HEK293T (cell line): ENCODE data around the gene RAB3A.

Experiments used
- CTCF ChIA-PET: fragments of 350-600 bp; formaldehyde crosslinking; extraction: SDS; loops from one replicate; lab custom pipeline; 2021; ENCODE audit warnings: antibody characterized with exemption, inconsistent platforms; lab: Yijun Ruan, JAX
- POLR2A ChIA-PET: fragments of 350-600 bp; formaldehyde crosslinking; extraction: SDS; loops from one replicate; lab custom pipeline; 2020; ENCODE audit warnings: antibody characterized with exemption, inconsistent platforms; lab: Yijun Ruan, JAX
- DNase-seq: peaks from one replicate; pipeline ENCODE4 v3.0.0; 2012; ENCODE audit warnings: mixed read lengths; ENCODE audit errors: extremely low spot score
- ARNT ChIP-seq: fragments of 450-650 bp; IDR thresholded peaks from 2 replicates; pipeline ENCODE4 v1.6.1; 2017; ENCODE audit warnings: mild to moderate bottlenecking
- BHLHE40 ChIP-seq: fragments of 450-650 bp; IDR thresholded peaks from 2 replicates; pipeline ENCODE4 v1.6.1; 2016; ENCODE audit warnings: mild to moderate bottlenecking, moderate library complexity, borderline replicate concordance
- CTBP1 ChIP-seq: fragments of 450-650 bp; IDR thresholded peaks from 2 replicates; pipeline ENCODE4 v1.6.1; 2016; ENCODE audit warnings: borderline replicate concordance
- ELF4 ChIP-seq: fragments of 450-650 bp; IDR thresholded peaks from 2 replicates; pipeline ENCODE4 v1.6.1; 2017; ENCODE audit warnings: antibody characterized with exemption
- FOXA1 ChIP-seq: fragments of 450-650 bp; IDR thresholded peaks from 2 replicates; pipeline ENCODE4 v1.6.1; 2016; ENCODE audit warnings: mild to moderate bottlenecking
- FOXK2 ChIP-seq: fragments of 450-650 bp; IDR thresholded peaks from 2 replicates; pipeline ENCODE4 v1.6.1; 2016; ENCODE audit warnings: mild to moderate bottlenecking
- FOXM1 ChIP-seq: fragments of 450-650 bp; IDR thresholded peaks from 2 replicates; pipeline ENCODE4 v1.6.1; 2017; ENCODE audit warnings: mild to moderate bottlenecking, borderline replicate concordance
- HDGF ChIP-seq: fragments of 450-650 bp; IDR thresholded peaks from 2 replicates; pipeline ENCODE4 v1.6.1; 2017; ENCODE audit warnings: antibody characterized with exemption, borderline replicate concordance
- L3MBTL2 ChIP-seq: fragments of 450-650 bp; conservative IDR thresholded peaks from 2 replicates; pipeline ENCODE4 v1.6.1; 2016; ENCODE audit warnings: mild to moderate bottlenecking
- LEF1 ChIP-seq: fragments of 450-650 bp; IDR thresholded peaks from 2 replicates; pipeline ENCODE4 v1.6.1; 2017; ENCODE audit warnings: mild to moderate bottlenecking, borderline replicate concordance
- NFRKB ChIP-seq: fragments of 450-650 bp; IDR thresholded peaks from 2 replicates; pipeline ENCODE4 v1.6.1; 2016; ENCODE audit warnings: mild to moderate bottlenecking, moderate library complexity
- SP1 ChIP-seq: fragments of 450-650 bp; IDR thresholded peaks from 2 replicates; pipeline ENCODE4 v1.6.1; 2017
- SUZ12 ChIP-seq: fragments of 450-650 bp; IDR thresholded peaks from 2 replicates; pipeline ENCODE4 v1.6.1; 2016; ENCODE audit warnings: mild to moderate bottlenecking
- TARDBP ChIP-seq: fragments of 450-650 bp; IDR thresholded peaks from 2 replicates; pipeline ENCODE4 v1.6.1; 2016
- ZNF384 ChIP-seq: fragments of 450-650 bp; IDR thresholded peaks from 2 replicates; pipeline ENCODE4 v1.6.1; 2016
- TF ChIP-seq, protein P1 (sequence below): fragments of 450-650 bp; IDR thresholded peaks from 2 replicates; pipeline ENCODE4 v1.6.1; 2016

The RAB3A gene

DNA sequence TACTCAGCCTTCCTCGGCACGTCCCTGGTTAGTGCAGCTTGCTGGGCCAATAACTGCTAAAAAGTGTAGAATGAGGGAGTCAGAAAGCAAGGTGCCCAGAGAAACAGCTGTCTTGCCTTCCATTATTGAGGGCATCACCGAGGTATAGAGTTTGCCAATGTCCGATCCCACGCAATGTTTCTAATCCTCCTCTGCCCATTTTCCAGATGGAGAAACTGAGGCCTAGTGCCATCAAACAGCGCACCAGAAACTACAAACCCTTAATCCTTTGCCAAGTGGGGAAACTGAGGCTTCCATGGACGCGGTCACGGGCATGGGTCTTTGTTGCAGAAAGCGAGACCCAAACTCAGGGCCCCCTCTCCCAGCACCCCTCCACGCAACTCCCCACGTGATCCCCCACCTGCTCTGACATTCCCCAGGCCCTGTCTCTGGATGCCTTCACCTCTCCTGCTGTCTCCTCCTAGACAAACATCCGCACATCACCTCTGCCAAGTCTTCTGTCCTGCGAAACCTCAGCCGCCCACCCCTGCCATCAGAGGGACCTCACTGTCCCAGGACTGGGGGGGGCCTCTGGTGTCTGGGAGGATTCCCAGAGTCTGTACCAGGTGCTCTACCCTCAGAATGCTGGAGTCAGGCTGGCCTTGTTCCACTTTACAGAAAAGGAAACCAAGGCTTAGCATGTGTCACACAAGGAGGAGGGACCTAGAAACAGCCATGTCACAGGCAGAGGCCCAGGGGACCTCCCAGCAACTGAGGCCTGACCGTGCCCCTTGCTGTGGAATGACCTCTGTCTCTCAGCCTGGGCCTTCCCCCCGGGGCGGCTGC, 23.3 kb upstream of the RAB3A start:
- POLR2A ChIA-PET = no interaction called here
- CTCF ChIA-PET = no interaction called here
- TF ChIP-seq ELF4 (no peak), FOXK2 (no peak), FOXM1 (no peak), CTBP1 (no peak), LEF1 (no peak), TARDBP (no peak)
- no peak for DNase-seq

DNA sequence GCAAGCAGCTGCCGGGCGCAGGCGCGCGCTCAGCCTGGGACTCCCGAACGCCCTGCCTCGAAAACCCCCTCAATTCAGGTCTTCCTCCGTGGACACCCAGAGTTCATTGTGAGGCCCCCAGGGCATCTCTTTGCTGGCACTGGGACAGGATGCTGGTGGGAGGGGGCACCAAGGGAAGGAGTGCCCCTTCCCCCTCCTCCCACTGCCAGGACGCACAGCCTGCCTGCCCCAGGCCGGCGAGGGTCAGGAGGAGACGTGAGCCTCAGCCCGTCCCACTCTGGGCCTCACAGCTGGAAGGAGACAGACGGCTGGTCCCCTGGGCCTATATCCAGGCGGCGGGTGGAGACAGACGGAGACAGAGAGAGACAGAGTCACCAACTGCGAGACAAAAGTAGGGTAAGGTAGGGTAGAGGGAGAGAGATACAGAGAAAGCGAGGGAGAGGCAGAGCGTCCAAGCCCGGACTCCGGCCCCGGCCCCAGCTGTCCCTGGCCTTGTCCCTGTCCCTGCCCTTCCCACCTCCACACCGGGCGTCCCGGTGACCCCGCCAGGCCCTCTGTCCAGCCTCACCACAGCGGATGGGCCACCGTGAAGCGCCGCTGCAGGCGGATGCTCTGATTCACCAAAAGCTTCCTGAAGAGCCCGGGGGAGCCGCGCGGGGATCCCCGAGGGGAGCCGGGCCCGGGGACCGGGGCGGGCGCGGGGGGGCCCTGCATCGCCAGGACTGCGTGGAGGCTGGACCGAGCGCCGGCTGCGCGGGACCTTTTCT, 22.0 kb upstream of the RAB3A start, which contains the start of gene PDE4C:
Gene PDE4C, minus strand, starts transcription at position 737 of the 767 bp plus-strand sequence. Its CDS starts 23 bp downstream, at position 714.
- no peak for DNase-seq
- ChIA-PET POLR2A (interaction anchor here (0.7 to 1.1 kb wide), 2 partner anchors 55 to 56 kb away, joined by 3 to 4 read pairs; partner anchors contain the start of gene JUND), CTCF (no interaction called here)

DNA sequence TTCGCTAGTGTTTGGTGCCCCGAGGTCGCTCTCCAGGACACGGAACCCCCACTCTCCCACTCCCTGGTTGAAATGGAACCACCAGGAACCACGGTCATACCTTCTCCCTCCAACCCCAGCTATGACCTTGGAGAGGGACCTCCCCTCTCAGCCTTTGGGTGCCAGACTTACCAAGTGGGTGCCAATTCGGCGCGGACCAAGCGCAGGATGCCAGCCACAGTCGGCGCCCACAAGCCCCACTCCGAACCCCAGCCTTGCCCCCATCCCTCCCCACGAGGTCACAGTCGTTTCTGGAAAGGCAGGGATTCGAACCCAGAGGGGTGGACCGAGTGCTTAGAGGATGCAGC, 21.5 kb upstream of the RAB3A start:
- POLR2A ChIA-PET = interaction anchor here (0.7 to 2.0 kb wide), 4 partner anchors 33 to 73 kb away, joined by 3 to 8 read pairs (median 4); partner anchors contain the start of genes JUND, MPV17L2 and PIK3R2
- CTCF ChIA-PET = interaction anchor here (1.7 kb wide), 1 partner anchor 54 kb away, joined by 12 read pairs; no protein-coding TSS in a partner anchor
- no peak for DNase-seq
- TF ChIP-seq ARNT (no peak), BHLHE40 (no peak), L3MBTL2 (no peak), LEF1 (no peak), CTBP1 (no peak), FOXA1 (no peak), SUZ12 (no peak), NFRKB (no peak), FOXK2 (no peak), ZNF384 (no peak), TARDBP (no peak), FOXM1 (no peak), HDGF (no peak), ELF4 (no peak), SP1 (no peak)
- TF ChIP-seq, protein P1, sequence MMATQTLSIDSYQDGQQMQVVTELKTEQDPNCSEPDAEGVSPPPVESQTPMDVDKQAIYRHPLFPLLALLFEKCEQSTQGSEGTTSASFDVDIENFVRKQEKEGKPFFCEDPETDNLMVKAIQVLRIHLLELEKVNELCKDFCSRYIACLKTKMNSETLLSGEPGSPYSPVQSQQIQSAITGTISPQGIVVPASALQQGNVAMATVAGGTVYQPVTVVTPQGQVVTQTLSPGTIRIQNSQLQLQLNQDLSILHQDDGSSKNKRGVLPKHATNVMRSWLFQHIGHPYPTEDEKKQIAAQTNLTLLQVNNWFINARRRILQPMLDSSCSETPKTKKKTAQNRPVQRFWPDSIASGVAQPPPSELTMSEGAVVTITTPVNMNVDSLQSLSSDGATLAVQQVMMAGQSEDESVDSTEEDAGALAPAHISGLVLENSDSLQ = no peak

More for the DNA sequence above, 22.0 kb upstream of the RAB3A start, which contains the start of gene PDE4C:
- TF ChIP-seq BHLHE40 (no peak), L3MBTL2 (no peak), FOXM1 (no peak), ZNF384 (no peak), CTBP1 (no peak)

DNA sequence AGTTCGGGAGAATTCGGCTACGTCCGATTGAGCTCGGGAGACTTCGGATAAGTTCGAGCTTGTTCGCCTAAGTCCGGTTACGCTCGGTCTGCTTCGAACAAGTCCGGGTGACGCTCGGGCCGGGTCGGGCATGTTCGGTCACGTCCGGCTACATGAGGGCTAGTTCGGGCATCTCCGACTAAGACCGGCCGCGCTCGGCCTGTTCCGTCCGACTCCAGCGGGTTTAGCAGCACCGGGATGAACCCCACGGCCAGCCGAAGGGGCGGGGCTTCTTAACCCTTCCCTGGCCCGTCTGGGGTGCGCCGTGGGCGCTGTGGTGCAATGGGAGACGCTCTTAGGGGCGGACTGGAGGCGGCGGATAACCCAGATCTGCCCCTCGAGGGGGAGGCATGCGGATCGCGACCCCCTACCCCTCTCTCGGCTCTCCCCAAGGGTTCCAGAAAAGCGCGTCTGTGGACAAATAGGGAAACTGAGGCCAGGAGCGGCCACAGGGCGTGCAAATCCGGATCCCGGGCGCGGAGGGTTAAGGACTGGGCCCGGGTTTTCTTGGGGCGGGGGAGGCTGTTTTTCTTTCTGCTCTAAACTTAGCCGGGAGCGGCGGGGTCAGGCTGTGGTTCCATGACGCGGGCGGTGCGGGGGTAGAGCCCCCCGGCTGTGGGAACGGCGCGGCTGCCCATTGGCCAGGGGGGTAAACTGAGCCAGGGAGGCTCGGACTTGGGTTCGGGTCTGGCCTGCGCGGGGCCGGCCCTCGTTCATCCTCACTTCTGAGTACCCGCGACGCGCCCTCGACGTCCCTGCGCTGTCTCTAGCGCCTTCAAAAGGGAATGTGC, 20.9 kb upstream of the RAB3A start:
- ChIA-PET POLR2A (interaction anchor here (0.6 to 2.1 kb wide), 14 partner anchors 8 to 194 kb away, joined by 3 to 36 read pairs (median 6); partner anchors contain the start of genes JUND, LSM4, MPV17L2 and PIK3R2), CTCF (interaction anchor here (0.6 to 1.8 kb wide), 8 partner anchors 9 to 161 kb away, joined by 3 to 12 read pairs (median 5); partner anchors contain the start of gene GDF15)
- no peak for TF ChIP-seq HDGF
- no peak for TF ChIP-seq ARNT
- TF ChIP-seq, protein P1 = no peak
- no peak for TF ChIP-seq LEF1
- no peak for TF ChIP-seq NFRKB
- DNase-seq = peak; percentile 98

DNA sequence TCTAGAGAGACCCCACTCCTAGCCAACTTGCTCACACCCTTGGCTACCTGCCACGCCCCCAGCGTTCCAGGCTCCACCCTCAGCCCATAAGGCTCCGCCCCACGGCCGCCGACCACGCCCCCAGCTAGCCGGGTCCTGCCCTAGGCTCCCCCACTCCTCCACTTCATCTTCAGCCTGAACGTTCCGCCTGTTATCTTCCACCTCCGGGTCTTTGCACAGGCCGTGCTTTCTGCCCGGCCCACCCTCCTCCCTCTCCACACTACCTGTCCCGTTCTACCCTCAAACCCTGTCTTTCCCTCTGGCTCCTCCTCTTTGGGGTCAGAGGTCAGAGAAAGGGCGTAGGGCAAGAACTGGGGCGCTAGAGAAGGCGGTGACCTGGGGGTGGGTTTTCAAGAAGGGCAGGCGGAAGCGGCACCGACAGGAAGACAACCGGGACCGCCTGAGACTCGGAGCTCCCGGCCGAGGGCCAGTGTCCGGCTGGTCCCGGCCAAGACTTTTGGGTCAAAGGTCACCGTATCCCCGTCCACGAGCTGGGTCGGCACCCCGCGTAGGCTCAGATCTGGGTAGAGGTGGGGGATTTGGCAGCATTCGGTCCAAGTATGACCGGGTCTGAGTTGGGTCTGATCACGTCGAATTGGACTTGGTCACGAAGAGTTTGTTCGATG, 20.1 kb upstream of the RAB3A start:
- ChIA-PET POLR2A (interaction anchor here (0.6 to 2.1 kb wide), 14 partner anchors 9 to 195 kb away, joined by 3 to 36 read pairs (median 6); partner anchors contain the start of genes JUND, LSM4, MPV17L2 and PIK3R2), CTCF (interaction anchor here (0.6 to 1.8 kb wide), 10 partner anchors 10 to 162 kb away, joined by 3 to 12 read pairs (median 4); partner anchors contain the start of gene GDF15)
- TF ChIP-seq NFRKB (no peak), ARNT (no peak), FOXK2 (no peak), CTBP1 (no peak), ZNF384 (no peak), FOXA1 (no peak), HDGF (no peak), SUZ12 (no peak), L3MBTL2 (peak; percentile 33; the same call in 1 of the 2 replicates), LEF1 (no peak), ELF4 (no peak), FOXM1 (no peak), BHLHE40 (no peak), TARDBP (no peak), SP1 (no peak)
- TF ChIP-seq, protein P1 = peak; percentile 32; the same call in 1 of the 2 replicates
- peak; percentile 91 for DNase-seq
